Activated naive CD4-positive, alpha-beta T cell (primary cell): ENCODE data around the gene TAS1R2.
"Not testable (repeated sequence)": the region's sequence is repeated elsewhere in the genome, so short reads cannot be mapped to it uniquely, and the experiment has no call there.

ENCODE experiments used
- DNase-seq, 4 experiments: peaks; one replicate each; lab custom pipeline; 2025; lab: John Stamatoyannopoulos, UW

Gene TAS1R2

GRCh38 chr1:18868801-18869424 lies 9.5 kb upstream of the TAS1R2 start:
- DNase-seq: no peak

- DNase-seq: no peak
Measured at GRCh38 chr1:18868354-18868753, 8.9 kb upstream of the TAS1R2 start.

GRCh38 chr1:18866846-18867245 lies 7.4 kb upstream of the TAS1R2 start:
- no peak for DNase-seq

GRCh38 chr1:18866314-18866713 lies 6.9 kb upstream of the TAS1R2 start:
- DNase-seq: no peak

GRCh38 chr1:18865176-18865575 lies 5.7 kb upstream of the TAS1R2 start:
- no peak for DNase-seq

- no peak for DNase-seq
Measured at GRCh38 chr1:18861590-18861989, 2.1 kb upstream of the TAS1R2 start.

GRCh38 chr1:18861082-18861481 lies 1.6 kb upstream of the TAS1R2 start:
- DNase-seq: no peak

- DNase-seq: no peak
Measured at GRCh38 chr1:18858070-18858688, 1.3 kb downstream of the TAS1R2 start.

- no peak for DNase-seq
Measured at GRCh38 chr1:18856435-18856834, 3.0 kb downstream of the TAS1R2 start.

GRCh38 chr1:18855573-18855972 lies 3.9 kb downstream of the TAS1R2 start:
- no peak for DNase-seq

- no peak for DNase-seq
Measured at GRCh38 chr1:18854331-18855025, 5.0 kb downstream of the TAS1R2 start.

GRCh38 chr1:18852501-18852900 lies 7.0 kb downstream of the TAS1R2 start:
- DNase-seq: no peak

GRCh38 chr1:18849261-18849711 lies 10.2 kb downstream of the TAS1R2 start:
- DNase-seq: no peak

GRCh38 chr1:18847723-18848122 lies 11.7 kb downstream of the TAS1R2 start:
- not testable (repeated sequence) for DNase-seq

GRCh38 chr1:18840145-18840544 lies 19.3 kb downstream of the TAS1R2 start:
- DNase-seq: no peak

- no peak for DNase-seq
Measured at GRCh38 chr1:18836654-18837053, 22.8 kb downstream of the TAS1R2 start.

- DNase-seq: not testable (repeated sequence)
Measured at GRCh38 chr1:18832319-18832718, 27.1 kb downstream of the TAS1R2 start.

GRCh38 chr1:18831656-18832055 lies 27.8 kb downstream of the TAS1R2 start:
- DNase-seq: no peak

GRCh38 chr1:18830596-18830995 lies 28.9 kb downstream of the TAS1R2 start:
- no peak for DNase-seq

- no peak for DNase-seq
Measured at GRCh38 chr1:18829671-18830070, 29.8 kb downstream of the TAS1R2 start.

- no peak for DNase-seq
Measured at GRCh38 chr1:18828224-18828623, 31.2 kb downstream of the TAS1R2 start.

GRCh38 chr1:18823438-18823837 lies 36.0 kb downstream of the TAS1R2 start:
- no peak for DNase-seq
